HCT116 (cell line): Measurements from ENCODE around the gene CBFA2T3. TPM values are rescaled to one million over a fixed set of nuclear protein-coding genes. Genes with fewer than 3 reads are reported as not detected.

ENCODE experiments used
- ATAC-seq: fragments of 200-7000 bp; cut with Tn5 transposase; 2 replicates; pipeline ENCODE4 v1.9.1; 2020; ENCODE audit warnings: mild to moderate bottlenecking, moderate library complexity
- BruUV-seq: library from RNA; stranded (reverse); fragments of 400-500 nt; replicated peaks from 2 replicates; lab custom pipeline; 2021; lab: Mats Ljungman, UMichigan
- CTCF ChIA-PET: fragments of 300-600 bp; sonication (Branson Sonifier 250); formaldehyde crosslinking; loops from one replicate; lab custom pipeline; 2021; ENCODE audit warnings: antibody characterized with exemption; lab: Charles Lee
- POLR2A ChIA-PET: fragments of 300-600, 350-600 bp; sonication (Branson Sonifier 250); formaldehyde crosslinking; loops from one replicate; lab custom pipeline; 2021; ENCODE audit warnings: antibody characterized with exemption; lab: Charles Lee
- RAD21 ChIA-PET, 2 experiments: fragments of 300-600 bp; sonication (Branson Sonifier 250); formaldehyde crosslinking; loops; one replicate each; lab custom pipeline; 2023; ENCODE audit warnings: low total read pairs in 2 of 2; ENCODE audit not compliant: uncharacterized antibody in 2 of 2, unreplicated experiment in 2 of 2, low non-redundant PET in 1 of 2; lab: Charles Lee
- DNase-seq: peaks from one replicate; pipeline ENCODE4 v3.0.0-alpha.2; 2010; ENCODE audit warnings: low read depth, low spot score
- H2AFZ ChIP-seq: fragments of 200-600 bp; shearing (Covaris generic), sonication (generic); 2 replicates; pipeline ENCODE4 v1.6.1; 2017; ENCODE audit warnings: low read depth, mixed run types, mixed read lengths, antibody characterized with exemption, low read length; ENCODE audit not compliant: poor library complexity, severe bottlenecking
- H3K27ac ChIP-seq: 2 replicates; pipeline ENCODE4 v1.5.1; 2012; ENCODE audit warnings: low read depth, low read length
- H3K27me3 ChIP-seq: fragments of 200-600 bp; sonication (generic); 2 replicates; pipeline ENCODE4 v1.6.1; 2016; ENCODE audit warnings: mixed run types, low read length, mixed read lengths; ENCODE audit not compliant: insufficient read depth
- H3K36me3 ChIP-seq, 2 experiments: fragments of 200-500 bp in 1 of 2; fragments of 200-600 bp in 1 of 2; sonication (Bioruptor generic) in 1 of 2; sonication (generic) in 1 of 2; 2 replicates each; pipeline versions ENCODE4 v1.5.1 to v1.6.1; 2014 to 2016; ENCODE audit warnings: low read length in 2 of 2, inconsistent platforms in 1 of 2, mixed read lengths in 1 of 2, mixed run types in 1 of 2; ENCODE audit not compliant: insufficient read depth in 2 of 2, control insufficient read depth in 1 of 2
- H3K4me1 ChIP-seq, 2 experiments: fragments of 200-600 bp in 1 of 2; sonication (generic) in 1 of 2; 2 replicates each; pipeline versions ENCODE4 v1.5.1 to v1.6.1; 2012 to 2017; ENCODE audit warnings: low read length in 2 of 2, inconsistent platforms in 1 of 2, mild to moderate bottlenecking in 1 of 2, mixed read lengths in 1 of 2, mixed run types in 1 of 2, moderate library complexity in 1 of 2; ENCODE audit not compliant: insufficient read depth in 2 of 2, control insufficient read depth in 1 of 2
- H3K4me2 ChIP-seq: fragments of 200-600 bp; sonication (generic); 2 replicates; pipeline ENCODE4 v1.6.1; 2017; ENCODE audit warnings: mixed run types, low read length, mixed read lengths
- H3K4me3 ChIP-seq, 2 experiments: fragments of 200-600 bp in 1 of 2; sonication (generic) in 1 of 2; replicated peaks in 1 of 2; 2 replicates each; pipeline ENCODE4 v1.5.1; 2011 to 2016; ENCODE audit warnings: low read length in 2 of 2, control low read depth in 1 of 2, low read depth in 1 of 2, mild to moderate bottlenecking in 1 of 2, mixed read lengths in 1 of 2, mixed run types in 1 of 2
- H3K79me2 ChIP-seq: fragments of 200-600 bp; sonication (generic); 2 replicates; pipeline ENCODE4 v1.6.1; 2017; ENCODE audit warnings: mild to moderate bottlenecking, mixed run types, low read length, moderate library complexity, mixed read lengths; ENCODE audit not compliant: insufficient read depth
- H3K9ac ChIP-seq: fragments of 200-600 bp; sonication (generic); 2 replicates; pipeline ENCODE4 v1.6.1; 2016; ENCODE audit warnings: low read length, mixed read lengths
- H3K9me2 ChIP-seq: fragments of 200-600 bp; sonication (generic), shearing (Covaris generic); 2 replicates; pipeline ENCODE4 v1.6.1; 2017; ENCODE audit warnings: mixed run types, mild to moderate bottlenecking, moderate library complexity; ENCODE audit not compliant: insufficient read depth
- H3K9me3 ChIP-seq, 2 experiments: fragments of 200-500 bp in 1 of 2; fragments of 200-600 bp in 1 of 2; sonication (Bioruptor generic) in 1 of 2; sonication (generic) in 1 of 2; 2 replicates each; pipeline ENCODE4 v1.6.1; 2014 to 2017; ENCODE audit warnings: low read length in 2 of 2, mixed read lengths in 2 of 2, inconsistent platforms in 1 of 2, low read depth in 1 of 2, mild to moderate bottlenecking in 1 of 2, mixed run types in 1 of 2, moderate library complexity in 1 of 2; ENCODE audit not compliant: control insufficient read depth in 1 of 2, insufficient read depth in 1 of 2
- H4K20me1 ChIP-seq: fragments of 200-600 bp; sonication (generic), shearing (Covaris generic); 2 replicates; pipeline ENCODE4 v1.6.1; 2017; ENCODE audit warnings: mixed run types, mild to moderate bottlenecking, moderate library complexity; ENCODE audit not compliant: insufficient read depth
- CBX3 ChIP-seq: IDR thresholded peaks from 2 replicates; pipeline ENCODE4 v1.6.1; 2012; ENCODE audit warnings: low read depth
- CEBPB ChIP-seq: IDR thresholded peaks from 2 replicates; pipeline ENCODE4 v1.6.1; 2012; ENCODE audit warnings: low read depth
- EGR1 ChIP-seq: IDR thresholded peaks from 2 replicates; pipeline ENCODE4 v1.6.1; 2012; ENCODE audit warnings: low read depth
- ELF1 ChIP-seq: IDR thresholded peaks from 2 replicates; pipeline ENCODE4 v1.6.1; 2012; ENCODE audit warnings: low read depth, borderline replicate concordance
- EZH2 ChIP-seq: fragments of 200-600 bp; sonication (generic); IDR thresholded peaks from 2 replicates; pipeline ENCODE4 v1.6.1; 2017; ENCODE audit warnings: antibody characterized with exemption, mixed run types
- EZH2phosphoT487 ChIP-seq: fragments of 200-600 bp; IDR thresholded peaks from 2 replicates; pipeline ENCODE4 v1.6.1; 2018; ENCODE audit warnings: antibody characterized with exemption, borderline replicate concordance
- FOSL1 ChIP-seq: IDR thresholded peaks from 2 replicates; pipeline ENCODE4 v1.6.1; 2012; ENCODE audit warnings: low read depth
- JUND ChIP-seq: IDR thresholded peaks from 2 replicates; pipeline ENCODE4 v1.6.1; 2012
- SIN3A ChIP-seq: IDR thresholded peaks from 2 replicates; pipeline ENCODE4 v1.6.1; 2012; ENCODE audit warnings: low read depth
- SP1 ChIP-seq: IDR thresholded peaks from 2 replicates; pipeline ENCODE4 v1.6.1; 2012; ENCODE audit warnings: low read depth
- SRF ChIP-seq: IDR thresholded peaks from 2 replicates; pipeline ENCODE4 v1.6.1; 2012; ENCODE audit warnings: low read depth
- TCF7L2 ChIP-seq: IDR thresholded peaks from 2 replicates; pipeline ENCODE4 v1.7.0; 2011; ENCODE audit warnings: borderline replicate concordance, inconsistent platforms; ENCODE audit not compliant: insufficient read depth, insufficient read length; ENCODE audit errors: extremely low read depth
- ZFX ChIP-seq: fragments of 450-650 bp; IDR thresholded peaks from 2 replicates; pipeline ENCODE4 v1.6.1; 2017
- ZNF274 ChIP-seq: fragments of 200-500 bp; sonication (Bioruptor generic); IDR thresholded peaks from 2 replicates; pipeline ENCODE4 v1.6.1; 2014; ENCODE audit warnings: mild to moderate bottlenecking, low read depth, low read length, inconsistent platforms
- intact Hi-C: fragments of 100-400 bp; cut with micrococcal nuclease; formaldehyde crosslinking; loops from 2 replicates; pipeline ENCODE4 v1.10.0; 2022
- total RNA-seq: library from RNA; stranded (reverse); gene quantifications from one replicate; pipeline ENCODE4 v1.2.1, GENCODE V29; 2021; ENCODE audit not compliant: unreplicated experiment
- TF ChIP-seq, protein P1 (sequence below), 3 experiments: fragments of 200-600 bp in 1 of 3; sonication (generic) in 1 of 3; IDR thresholded peaks in 2 of 3; conservative IDR thresholded peaks in 1 of 3; 2 replicates each; pipeline ENCODE4 v1.5.1; 2012 to 2017; ENCODE audit warnings: low read depth in 2 of 3, low read length in 2 of 3, antibody characterized with exemption in 1 of 3, borderline replicate concordance in 1 of 3, control low read depth in 1 of 3, mild to moderate bottlenecking in 1 of 3, mixed read lengths in 1 of 3, mixed run types in 1 of 3, moderate library complexity in 1 of 3; ENCODE audit not compliant: insufficient read depth in 1 of 3
- TF ChIP-seq, protein P2 (sequence below): IDR thresholded peaks from 2 replicates; pipeline ENCODE4 v1.6.1; 2012
- TF ChIP-seq, protein P3 (sequence below): IDR thresholded peaks from 2 replicates; pipeline ENCODE4 v1.6.1; 2012
- TF ChIP-seq, protein P4 (sequence below): IDR thresholded peaks from 2 replicates; pipeline ENCODE4 v1.6.1; 2012; ENCODE audit warnings: low read depth
- TF ChIP-seq, protein P5 (sequence below): IDR thresholded peaks from 2 replicates; pipeline ENCODE4 v1.6.1; 2011; ENCODE audit warnings: mild to moderate bottlenecking, low read length, moderate library complexity; ENCODE audit not compliant: insufficient replicate concordance; ENCODE audit errors: extremely low read depth

CBFA2T3 gene
- total RNA-seq, 1 experiment from 2014 or later = 19.1 TPM

DNA sequence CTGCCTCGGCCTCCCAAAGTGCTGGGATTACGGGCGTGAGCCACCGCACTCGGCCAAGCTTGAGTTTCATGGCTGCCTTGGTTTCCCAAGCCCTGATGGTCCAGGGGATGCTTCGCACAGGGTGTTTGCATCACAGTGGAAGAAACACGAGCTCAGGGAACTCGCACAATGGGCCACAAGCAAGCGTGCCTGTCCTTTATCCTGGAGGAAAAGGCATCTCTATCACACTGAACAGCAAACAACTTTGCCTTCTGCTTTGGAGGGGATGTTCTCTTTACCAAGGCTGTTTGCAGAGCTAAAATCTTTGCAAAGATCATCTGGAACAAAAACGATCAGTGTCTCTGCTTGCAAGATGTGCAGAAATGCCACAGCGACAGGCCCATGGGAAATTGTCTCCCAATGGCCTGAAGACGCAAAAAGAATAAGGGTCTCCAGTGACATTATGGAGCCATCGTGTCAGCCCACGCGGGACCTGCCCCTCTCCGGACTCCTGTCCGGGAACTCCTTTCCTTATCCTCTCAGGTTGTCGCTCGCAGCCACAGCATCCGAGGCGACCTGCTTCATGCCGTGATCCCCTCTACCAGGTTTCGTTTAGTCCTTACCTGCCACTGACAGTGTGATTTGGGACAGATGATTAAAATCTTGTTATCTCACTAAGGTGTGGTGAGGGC, 44.1 kb upstream of the CBFA2T3 start:
- Histone ChIP-seq H4K20me1 (no peaks in the 10 kb centered on the region), H3K4me3 (no peak overlapping the region), H3K9me2 (no peaks in the 10 kb centered on the region), H3K36me3 (no peaks in the 10 kb centered on the region)
- no peak for DNase-seq
- TF ChIP-seq SP1 = no peak
- TF ChIP-seq CEBPB = no peak
- TF ChIP-seq EGR1 = no peak
- no peak for TF ChIP-seq SIN3A
- TF ChIP-seq, protein P1, sequence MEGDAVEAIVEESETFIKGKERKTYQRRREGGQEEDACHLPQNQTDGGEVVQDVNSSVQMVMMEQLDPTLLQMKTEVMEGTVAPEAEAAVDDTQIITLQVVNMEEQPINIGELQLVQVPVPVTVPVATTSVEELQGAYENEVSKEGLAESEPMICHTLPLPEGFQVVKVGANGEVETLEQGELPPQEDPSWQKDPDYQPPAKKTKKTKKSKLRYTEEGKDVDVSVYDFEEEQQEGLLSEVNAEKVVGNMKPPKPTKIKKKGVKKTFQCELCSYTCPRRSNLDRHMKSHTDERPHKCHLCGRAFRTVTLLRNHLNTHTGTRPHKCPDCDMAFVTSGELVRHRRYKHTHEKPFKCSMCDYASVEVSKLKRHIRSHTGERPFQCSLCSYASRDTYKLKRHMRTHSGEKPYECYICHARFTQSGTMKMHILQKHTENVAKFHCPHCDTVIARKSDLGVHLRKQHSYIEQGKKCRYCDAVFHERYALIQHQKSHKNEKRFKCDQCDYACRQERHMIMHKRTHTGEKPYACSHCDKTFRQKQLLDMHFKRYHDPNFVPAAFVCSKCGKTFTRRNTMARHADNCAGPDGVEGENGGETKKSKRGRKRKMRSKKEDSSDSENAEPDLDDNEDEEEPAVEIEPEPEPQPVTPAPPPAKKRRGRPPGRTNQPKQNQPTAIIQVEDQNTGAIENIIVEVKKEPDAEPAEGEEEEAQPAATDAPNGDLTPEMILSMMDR (IDR thresholded peaks at IDR 0.05 in 2 of 3, conservative IDR thresholded peaks at IDR 0.05 in 1 of 3; ENCODE audit: borderline replicate concordance in 1 of 3, insufficient read depth in 1 of 3, low read depth in 2 of 3, low read length in 2 of 3) = no peak
- TF ChIP-seq CBX3 = no peak
- TF ChIP-seq, protein P2, sequence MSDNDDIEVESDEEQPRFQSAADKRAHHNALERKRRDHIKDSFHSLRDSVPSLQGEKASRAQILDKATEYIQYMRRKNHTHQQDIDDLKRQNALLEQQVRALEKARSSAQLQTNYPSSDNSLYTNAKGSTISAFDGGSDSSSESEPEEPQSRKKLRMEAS = no peak
- TF ChIP-seq, protein P3, sequence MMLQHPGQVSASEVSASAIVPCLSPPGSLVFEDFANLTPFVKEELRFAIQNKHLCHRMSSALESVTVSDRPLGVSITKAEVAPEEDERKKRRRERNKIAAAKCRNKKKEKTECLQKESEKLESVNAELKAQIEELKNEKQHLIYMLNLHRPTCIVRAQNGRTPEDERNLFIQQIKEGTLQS = no peak
- no peak for TF ChIP-seq ZFX
- no peak for TF ChIP-seq TCF7L2
- TF ChIP-seq, protein P4, sequence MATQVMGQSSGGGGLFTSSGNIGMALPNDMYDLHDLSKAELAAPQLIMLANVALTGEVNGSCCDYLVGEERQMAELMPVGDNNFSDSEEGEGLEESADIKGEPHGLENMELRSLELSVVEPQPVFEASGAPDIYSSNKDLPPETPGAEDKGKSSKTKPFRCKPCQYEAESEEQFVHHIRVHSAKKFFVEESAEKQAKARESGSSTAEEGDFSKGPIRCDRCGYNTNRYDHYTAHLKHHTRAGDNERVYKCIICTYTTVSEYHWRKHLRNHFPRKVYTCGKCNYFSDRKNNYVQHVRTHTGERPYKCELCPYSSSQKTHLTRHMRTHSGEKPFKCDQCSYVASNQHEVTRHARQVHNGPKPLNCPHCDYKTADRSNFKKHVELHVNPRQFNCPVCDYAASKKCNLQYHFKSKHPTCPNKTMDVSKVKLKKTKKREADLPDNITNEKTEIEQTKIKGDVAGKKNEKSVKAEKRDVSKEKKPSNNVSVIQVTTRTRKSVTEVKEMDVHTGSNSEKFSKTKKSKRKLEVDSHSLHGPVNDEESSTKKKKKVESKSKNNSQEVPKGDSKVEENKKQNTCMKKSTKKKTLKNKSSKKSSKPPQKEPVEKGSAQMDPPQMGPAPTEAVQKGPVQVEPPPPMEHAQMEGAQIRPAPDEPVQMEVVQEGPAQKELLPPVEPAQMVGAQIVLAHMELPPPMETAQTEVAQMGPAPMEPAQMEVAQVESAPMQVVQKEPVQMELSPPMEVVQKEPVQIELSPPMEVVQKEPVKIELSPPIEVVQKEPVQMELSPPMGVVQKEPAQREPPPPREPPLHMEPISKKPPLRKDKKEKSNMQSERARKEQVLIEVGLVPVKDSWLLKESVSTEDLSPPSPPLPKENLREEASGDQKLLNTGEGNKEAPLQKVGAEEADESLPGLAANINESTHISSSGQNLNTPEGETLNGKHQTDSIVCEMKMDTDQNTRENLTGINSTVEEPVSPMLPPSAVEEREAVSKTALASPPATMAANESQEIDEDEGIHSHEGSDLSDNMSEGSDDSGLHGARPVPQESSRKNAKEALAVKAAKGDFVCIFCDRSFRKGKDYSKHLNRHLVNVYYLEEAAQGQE = no peak
- TF ChIP-seq, protein P5, sequence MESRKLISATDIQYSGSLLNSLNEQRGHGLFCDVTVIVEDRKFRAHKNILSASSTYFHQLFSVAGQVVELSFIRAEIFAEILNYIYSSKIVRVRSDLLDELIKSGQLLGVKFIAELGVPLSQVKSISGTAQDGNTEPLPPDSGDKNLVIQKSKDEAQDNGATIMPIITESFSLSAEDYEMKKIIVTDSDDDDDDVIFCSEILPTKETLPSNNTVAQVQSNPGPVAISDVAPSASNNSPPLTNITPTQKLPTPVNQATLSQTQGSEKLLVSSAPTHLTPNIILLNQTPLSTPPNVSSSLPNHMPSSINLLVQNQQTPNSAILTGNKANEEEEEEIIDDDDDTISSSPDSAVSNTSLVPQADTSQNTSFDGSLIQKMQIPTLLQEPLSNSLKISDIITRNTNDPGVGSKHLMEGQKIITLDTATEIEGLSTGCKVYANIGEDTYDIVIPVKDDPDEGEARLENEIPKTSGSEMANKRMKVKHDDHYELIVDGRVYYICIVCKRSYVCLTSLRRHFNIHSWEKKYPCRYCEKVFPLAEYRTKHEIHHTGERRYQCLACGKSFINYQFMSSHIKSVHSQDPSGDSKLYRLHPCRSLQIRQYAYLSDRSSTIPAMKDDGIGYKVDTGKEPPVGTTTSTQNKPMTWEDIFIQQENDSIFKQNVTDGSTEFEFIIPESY = no peak
- no peak for TF ChIP-seq ZNF274
- TF ChIP-seq EZH2phosphoT487 = no peak
- no peak for TF ChIP-seq FOSL1
- TF ChIP-seq SRF = no peak
- TF ChIP-seq JUND = no peak
- no peak for TF ChIP-seq ELF1
- no peak for TF ChIP-seq EZH2
- TF ChIP-seq, all 23 proteins: peak for 0
- BruUV-seq = no TSS peak
- Histone ChIP-seq H3K9ac (no peak overlapping the region), H2AFZ (no peak overlapping the region), H3K27me3 (peaks cover 32% of the 10 kb centered on the region; the same call in 1 of the 2 replicates), H3K4me2 (no peak overlapping the region), H3K9me3 (peaks cover 0 to 8% of the 10 kb centered on the region in 2 experiments; a peak in 2 of 4 replicates), H3K27ac (no peak overlapping the region), H3K79me2 (no peaks in the 10 kb centered on the region), H3K4me1 (peaks cover 0 to 10% of the 10 kb centered on the region in 2 experiments; a peak in 3 of 4 replicates)
- RAD21 ChIA-PET = no interaction called here
- POLR2A ChIA-PET = no interaction called here
- CTCF ChIA-PET = no interaction called here
- intact Hi-C loops = no loop called here
- ATAC-seq = no peak
